GM10266 (cell line): ENCODE results near the gene HTR7.
A peak's percentile ranks its signal among the peaks of the same experiment; 100 is the strongest.

ENCODE experiments used
- DNase-seq: peaks from one replicate; pipeline ENCODE4 v3.0.0; 2012; ENCODE audit errors: extremely low spot score
- TF ChIP-seq, protein P1 (sequence below): IDR thresholded peaks from 2 replicates; pipeline ENCODE4 v1.5.1; 2012; ENCODE audit warnings: mild to moderate bottlenecking, low read depth; ENCODE audit not compliant: control insufficient read depth, insufficient read depth; ENCODE audit errors: missing control alignments

The HTR7 gene

DNA sequence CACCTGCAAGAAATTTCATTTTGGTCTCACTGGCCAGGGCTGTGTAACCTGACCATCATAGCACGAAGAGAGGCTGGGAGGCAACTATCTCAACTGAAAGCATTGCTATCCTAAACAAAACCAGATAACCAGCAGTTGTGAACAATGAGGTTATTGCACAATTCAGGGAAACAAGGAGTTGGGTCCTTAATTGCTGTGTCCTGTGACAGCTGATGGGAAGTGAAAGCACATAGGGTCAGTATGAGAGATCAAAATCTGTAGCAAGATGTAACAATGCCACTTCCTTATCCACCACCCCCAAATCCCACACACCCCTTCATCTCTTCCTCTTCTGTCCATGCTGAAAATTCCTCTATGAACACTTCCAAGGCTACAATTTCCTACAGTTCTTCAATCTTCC is 80.2 kb downstream of the HTR7 start:
- TF ChIP-seq, protein P1, sequence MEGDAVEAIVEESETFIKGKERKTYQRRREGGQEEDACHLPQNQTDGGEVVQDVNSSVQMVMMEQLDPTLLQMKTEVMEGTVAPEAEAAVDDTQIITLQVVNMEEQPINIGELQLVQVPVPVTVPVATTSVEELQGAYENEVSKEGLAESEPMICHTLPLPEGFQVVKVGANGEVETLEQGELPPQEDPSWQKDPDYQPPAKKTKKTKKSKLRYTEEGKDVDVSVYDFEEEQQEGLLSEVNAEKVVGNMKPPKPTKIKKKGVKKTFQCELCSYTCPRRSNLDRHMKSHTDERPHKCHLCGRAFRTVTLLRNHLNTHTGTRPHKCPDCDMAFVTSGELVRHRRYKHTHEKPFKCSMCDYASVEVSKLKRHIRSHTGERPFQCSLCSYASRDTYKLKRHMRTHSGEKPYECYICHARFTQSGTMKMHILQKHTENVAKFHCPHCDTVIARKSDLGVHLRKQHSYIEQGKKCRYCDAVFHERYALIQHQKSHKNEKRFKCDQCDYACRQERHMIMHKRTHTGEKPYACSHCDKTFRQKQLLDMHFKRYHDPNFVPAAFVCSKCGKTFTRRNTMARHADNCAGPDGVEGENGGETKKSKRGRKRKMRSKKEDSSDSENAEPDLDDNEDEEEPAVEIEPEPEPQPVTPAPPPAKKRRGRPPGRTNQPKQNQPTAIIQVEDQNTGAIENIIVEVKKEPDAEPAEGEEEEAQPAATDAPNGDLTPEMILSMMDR = no peak
- DNase-seq = no peak

DNA sequence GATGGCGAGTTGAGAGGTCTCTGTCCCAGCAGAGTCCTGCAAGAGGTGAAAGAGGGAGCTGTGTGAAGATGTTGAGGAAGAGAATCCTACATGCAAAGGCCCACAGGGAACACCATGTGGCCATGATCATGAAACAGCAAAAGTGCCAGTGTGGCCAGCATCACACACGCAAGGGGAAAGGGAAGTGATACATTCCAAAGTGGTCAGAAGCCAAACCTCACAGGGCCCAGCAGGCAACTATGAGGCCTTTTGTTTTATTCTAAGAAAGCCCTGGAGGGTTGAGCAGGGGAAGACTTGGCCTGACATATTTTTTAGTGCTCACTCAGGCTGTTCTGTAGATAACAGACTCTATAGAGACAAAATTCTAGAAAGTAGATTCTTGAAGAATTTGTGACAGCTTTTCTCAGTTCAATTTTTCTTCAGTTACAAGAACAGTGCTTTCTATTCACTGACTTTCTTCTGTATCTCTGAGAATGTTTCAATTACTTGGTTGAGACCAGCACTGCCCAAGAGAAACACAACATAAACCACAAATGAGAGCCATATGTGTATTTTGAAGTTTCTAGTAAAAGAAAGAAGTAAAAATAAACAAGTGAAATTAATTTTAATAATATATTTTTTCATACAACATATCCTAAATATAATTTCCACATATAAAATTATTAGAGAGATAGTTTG is 82.3 kb downstream of the HTR7 start:
- no peak for DNase-seq
- TF ChIP-seq, protein P1 = no peak

DNA sequence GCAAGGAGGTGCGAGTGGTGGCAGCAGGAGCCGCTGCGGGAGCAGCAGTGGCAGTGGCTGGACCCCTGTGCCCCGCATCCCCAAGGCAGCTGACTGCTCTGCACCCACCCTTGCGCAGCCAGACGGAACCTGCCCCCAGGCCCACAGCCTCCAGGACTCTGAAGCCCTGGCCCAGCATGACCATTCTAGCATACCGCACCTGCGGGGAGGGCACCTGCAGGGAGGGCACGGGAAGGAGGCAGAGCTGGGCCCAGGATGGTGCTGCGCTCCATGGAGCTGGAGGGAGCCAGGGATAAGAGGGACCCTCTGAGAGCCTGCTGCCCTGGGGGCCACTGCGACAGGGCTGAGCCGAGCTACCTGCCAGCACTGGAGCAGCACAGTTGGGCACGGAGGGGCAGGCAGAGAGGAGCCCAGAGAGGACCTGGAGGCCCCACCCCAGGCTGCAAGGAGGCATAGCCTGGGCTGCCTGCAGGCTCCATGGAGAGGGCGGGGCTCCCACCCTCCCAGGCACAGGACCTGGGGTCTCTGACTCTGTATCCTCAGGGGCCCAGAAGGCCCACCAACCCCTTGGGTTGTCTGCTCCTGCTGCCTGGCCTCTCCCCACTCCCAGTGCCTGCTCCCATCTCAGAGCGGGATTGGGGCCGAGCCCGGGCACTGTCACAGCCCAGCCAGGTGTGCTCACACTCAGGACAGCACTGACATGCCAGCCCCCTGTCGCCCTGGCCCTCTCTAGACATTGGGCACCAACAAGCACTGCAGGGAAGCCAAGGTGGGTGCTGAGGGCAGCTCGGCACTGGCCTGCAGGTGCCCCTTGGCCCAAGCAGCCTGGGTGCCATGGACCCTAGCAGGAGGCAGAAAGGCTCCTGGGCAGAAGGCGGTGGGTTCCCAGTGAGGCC is 87.6 kb downstream of the HTR7 start:
- DNase-seq = no peak
- TF ChIP-seq, protein P1 = no peak

DNA sequence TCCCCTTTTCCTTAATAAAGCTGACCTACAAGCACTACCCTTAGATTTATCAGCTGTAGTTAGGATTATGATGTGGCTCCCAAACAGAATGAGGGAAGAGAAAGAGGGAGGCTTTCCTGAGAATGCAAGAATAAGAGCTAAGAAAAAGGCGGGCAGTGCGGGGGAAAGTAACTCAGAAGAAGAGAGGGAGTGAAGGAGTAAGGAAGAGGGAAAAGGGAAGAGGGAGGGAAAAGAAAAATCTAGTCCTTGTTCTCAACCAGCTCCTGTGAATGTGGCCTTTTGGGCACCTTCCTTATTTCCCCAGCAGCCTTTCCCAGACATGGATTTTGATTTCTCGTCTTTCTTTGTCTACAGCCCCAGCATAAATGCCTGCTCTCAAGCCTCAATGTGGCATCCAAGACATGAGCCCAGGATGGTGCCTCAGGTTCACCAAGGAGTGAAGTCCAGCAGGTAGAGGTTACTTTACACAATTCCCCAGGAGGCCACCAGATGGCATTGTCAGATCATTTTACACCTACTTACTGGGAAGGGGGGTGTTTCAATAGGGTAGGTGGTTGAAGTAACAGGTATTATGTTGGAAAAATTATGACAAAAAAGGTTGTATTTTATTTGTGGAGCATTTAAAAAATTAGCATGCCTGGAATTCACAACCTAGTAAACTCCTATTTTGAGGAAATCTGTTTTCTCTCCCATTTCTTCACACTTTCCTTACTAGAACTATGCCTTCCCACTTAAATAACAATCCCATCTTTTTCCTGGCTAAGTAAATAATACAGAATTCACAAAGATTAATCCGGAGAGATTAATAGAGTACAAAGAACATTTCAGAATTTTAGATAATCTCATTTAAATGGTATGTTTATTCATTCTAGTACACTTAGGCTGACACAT is 106.5 kb downstream of the HTR7 start:
- TF ChIP-seq, protein P1 = peak; percentile 72
- peak; percentile 49 for DNase-seq

DNA sequence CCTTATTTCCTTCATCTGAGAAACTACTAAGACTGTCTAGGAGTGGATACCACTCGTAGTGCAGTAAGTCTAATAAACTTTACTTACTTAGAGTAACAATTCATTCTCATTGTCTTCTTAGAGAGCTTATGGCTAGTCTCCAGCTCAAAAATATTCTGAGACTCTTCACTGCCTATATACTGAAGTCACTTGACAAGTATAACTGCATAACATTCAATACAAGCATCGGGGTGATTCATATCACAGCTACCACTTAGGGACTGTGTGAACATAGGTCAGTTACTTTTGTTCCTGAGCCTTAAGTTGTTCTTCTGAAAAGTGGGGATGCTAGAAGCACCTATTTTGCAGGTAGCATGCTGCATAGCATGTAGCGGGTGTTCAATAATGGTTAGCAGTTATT is 111.0 kb downstream of the HTR7 start:
- DNase-seq = no peak
- TF ChIP-seq, protein P1 = no peak

DNA sequence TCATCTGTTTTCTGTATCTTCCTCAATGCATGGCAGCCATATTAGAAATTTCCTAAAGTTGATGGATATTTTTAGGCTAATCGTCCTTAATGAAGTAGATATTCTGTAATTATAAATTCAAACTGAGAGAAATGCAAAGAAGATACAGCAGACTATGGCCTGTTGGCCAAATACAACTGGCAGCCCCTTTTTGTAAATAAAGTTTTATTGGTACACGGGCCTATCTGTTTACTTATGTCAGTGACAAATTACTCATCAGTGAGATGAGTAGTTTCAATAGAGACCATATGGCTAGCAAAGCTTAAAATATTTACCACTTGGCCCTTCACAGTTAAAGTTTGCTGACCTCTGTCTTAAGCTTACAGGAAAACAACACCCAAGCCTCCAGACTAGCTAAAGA is 112.3 kb downstream of the HTR7 start:
- no peak for DNase-seq

More for the DNA sequence above, 112.3 kb downstream of the HTR7 start:
- TF ChIP-seq, protein P1 = no peak
